ENCODE measurements around the gene FAM216B. TPM values are rescaled to one million over a fixed set of nuclear protein-coding genes. Genes with fewer than 3 reads are reported as not detected.

Gene FAM216B
- polyA plus RNA-seq, 1 of the 3 experiments (the other 2 are of a cell fraction): not detected

DNA sequence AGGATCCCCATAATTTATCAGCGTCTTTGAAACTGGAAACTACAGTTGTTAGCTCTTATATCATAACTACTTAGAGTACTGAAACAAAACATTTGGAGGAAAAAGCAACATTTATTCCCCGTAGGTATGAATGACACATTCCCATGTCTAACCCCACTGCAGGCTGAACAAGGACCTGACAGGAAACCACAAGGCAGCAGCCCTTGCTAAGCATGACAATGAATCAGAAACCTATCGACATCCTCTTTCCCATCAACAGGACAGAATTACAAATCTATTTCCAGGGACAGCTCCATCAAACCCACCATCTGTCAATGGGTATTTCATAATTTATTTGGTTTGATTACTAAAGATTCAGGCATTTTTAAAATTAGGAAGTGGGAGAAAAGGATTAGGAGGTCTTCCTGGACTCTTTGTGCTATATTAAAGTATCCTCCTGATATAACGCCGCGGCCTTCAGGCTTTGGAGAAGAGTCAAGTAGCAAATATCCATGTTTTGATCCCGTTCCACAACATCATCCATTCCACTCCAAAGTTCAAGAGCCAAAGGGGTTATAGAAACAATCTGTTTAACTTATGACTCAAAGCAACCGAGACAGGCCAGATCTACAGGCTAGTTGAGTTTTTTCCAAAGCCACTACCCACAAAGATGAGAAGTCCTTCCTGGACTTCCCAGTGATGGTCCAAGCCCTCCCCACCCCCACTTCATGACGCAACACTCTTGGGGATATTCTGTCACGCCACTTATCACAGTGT lies 51.1 kb downstream of the FAM216B start (continued):
- TF ChIP-seq, protein P1, sequence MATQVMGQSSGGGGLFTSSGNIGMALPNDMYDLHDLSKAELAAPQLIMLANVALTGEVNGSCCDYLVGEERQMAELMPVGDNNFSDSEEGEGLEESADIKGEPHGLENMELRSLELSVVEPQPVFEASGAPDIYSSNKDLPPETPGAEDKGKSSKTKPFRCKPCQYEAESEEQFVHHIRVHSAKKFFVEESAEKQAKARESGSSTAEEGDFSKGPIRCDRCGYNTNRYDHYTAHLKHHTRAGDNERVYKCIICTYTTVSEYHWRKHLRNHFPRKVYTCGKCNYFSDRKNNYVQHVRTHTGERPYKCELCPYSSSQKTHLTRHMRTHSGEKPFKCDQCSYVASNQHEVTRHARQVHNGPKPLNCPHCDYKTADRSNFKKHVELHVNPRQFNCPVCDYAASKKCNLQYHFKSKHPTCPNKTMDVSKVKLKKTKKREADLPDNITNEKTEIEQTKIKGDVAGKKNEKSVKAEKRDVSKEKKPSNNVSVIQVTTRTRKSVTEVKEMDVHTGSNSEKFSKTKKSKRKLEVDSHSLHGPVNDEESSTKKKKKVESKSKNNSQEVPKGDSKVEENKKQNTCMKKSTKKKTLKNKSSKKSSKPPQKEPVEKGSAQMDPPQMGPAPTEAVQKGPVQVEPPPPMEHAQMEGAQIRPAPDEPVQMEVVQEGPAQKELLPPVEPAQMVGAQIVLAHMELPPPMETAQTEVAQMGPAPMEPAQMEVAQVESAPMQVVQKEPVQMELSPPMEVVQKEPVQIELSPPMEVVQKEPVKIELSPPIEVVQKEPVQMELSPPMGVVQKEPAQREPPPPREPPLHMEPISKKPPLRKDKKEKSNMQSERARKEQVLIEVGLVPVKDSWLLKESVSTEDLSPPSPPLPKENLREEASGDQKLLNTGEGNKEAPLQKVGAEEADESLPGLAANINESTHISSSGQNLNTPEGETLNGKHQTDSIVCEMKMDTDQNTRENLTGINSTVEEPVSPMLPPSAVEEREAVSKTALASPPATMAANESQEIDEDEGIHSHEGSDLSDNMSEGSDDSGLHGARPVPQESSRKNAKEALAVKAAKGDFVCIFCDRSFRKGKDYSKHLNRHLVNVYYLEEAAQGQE (IDR thresholded peaks at IDR 0.05; ENCODE audit: low read depth, low read length): 0 out of 2 replicates have a peak, but pooled peaks have one; percentile 28

DNA sequence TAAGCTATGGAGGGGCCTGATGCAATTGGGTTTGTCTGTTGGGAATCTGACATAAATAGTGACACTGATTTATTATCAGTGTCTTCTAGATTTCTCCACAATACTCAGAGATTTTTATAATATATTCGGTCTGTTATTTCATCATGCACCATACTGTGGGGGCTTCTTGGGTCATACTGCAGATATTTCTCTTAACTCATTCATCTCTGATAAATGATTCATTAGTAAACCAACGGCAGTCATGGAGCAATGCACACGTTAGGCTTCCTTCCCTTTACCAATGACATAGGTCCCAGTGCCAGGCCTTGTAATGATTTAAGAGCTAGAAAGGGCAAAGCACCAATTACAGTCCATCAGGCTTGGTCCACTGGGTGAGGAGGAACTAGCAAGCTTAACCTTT lies 53.6 kb downstream of the FAM216B start:
- no peak overlapping the region for H3K9ac ChIP-seq
- ChIA-PET POLR2A (no interaction called here), CTCF (interaction anchor here (1.4 kb wide), 1 partner anchor 10 kb away, joined by 4 read pairs; no protein-coding TSS in a partner anchor)
- H3K36me3 ChIP-seq (replicated peaks in 1 of 2; ENCODE audit: control insufficient read depth in 1 of 2, insufficient read depth in 2 of 2, low read length in 1 of 2): no peaks in the 10 kb centered on the region
- DNase-seq: no peak
- WGBS (ENCODE audit: low lambda C conversion rate): 87% methylated on average over 3 of the region's 3 CpGs
- no peaks in the 10 kb centered on the region for H4K20me1 ChIP-seq (ENCODE audit: insufficient read depth)
- H3K4me2 ChIP-seq: no peak overlapping the region
- no peaks in the 10 kb centered on the region for H3K27me3 ChIP-seq (ENCODE audit: insufficient read depth)
- H3K27ac ChIP-seq (ENCODE audit: low read depth in 2 of 2, low read length in 1 of 2): no peak overlapping the region
- no peak for TF ChIP-seq TCF12 (IDR thresholded peaks at IDR 0.05)
- TF ChIP-seq, protein P2, sequence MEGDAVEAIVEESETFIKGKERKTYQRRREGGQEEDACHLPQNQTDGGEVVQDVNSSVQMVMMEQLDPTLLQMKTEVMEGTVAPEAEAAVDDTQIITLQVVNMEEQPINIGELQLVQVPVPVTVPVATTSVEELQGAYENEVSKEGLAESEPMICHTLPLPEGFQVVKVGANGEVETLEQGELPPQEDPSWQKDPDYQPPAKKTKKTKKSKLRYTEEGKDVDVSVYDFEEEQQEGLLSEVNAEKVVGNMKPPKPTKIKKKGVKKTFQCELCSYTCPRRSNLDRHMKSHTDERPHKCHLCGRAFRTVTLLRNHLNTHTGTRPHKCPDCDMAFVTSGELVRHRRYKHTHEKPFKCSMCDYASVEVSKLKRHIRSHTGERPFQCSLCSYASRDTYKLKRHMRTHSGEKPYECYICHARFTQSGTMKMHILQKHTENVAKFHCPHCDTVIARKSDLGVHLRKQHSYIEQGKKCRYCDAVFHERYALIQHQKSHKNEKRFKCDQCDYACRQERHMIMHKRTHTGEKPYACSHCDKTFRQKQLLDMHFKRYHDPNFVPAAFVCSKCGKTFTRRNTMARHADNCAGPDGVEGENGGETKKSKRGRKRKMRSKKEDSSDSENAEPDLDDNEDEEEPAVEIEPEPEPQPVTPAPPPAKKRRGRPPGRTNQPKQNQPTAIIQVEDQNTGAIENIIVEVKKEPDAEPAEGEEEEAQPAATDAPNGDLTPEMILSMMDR (IDR thresholded peaks at IDR 0.05): no peak
- no peak for TF ChIP-seq CHD2 (IDR thresholded peaks at IDR 0.05; ENCODE audit: low read length, partially characterized antibody)
- TF ChIP-seq RAD21 (IDR thresholded peaks at IDR 0.05; ENCODE audit: low read length): no peak
- TF ChIP-seq, protein P3, sequence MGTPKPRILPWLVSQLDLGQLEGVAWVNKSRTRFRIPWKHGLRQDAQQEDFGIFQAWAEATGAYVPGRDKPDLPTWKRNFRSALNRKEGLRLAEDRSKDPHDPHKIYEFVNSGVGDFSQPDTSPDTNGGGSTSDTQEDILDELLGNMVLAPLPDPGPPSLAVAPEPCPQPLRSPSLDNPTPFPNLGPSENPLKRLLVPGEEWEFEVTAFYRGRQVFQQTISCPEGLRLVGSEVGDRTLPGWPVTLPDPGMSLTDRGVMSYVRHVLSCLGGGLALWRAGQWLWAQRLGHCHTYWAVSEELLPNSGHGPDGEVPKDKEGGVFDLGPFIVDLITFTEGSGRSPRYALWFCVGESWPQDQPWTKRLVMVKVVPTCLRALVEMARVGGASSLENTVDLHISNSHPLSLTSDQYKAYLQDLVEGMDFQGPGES (IDR thresholded peaks at IDR 0.05; ENCODE audit: low read depth, low read length): no peak
- no peak for TF ChIP-seq RFX5 (IDR thresholded peaks at IDR 0.05; ENCODE audit: low read length)
- TF ChIP-seq NFIC (IDR thresholded peaks at IDR 0.05; ENCODE audit: borderline replicate concordance): no peak
- TF ChIP-seq ELF1 (IDR thresholded peaks at IDR 0.05): no peak
- no peak for TF ChIP-seq FOXM1 (IDR thresholded peaks at IDR 0.05; ENCODE audit: low read depth)
- TF ChIP-seq, protein P4, sequence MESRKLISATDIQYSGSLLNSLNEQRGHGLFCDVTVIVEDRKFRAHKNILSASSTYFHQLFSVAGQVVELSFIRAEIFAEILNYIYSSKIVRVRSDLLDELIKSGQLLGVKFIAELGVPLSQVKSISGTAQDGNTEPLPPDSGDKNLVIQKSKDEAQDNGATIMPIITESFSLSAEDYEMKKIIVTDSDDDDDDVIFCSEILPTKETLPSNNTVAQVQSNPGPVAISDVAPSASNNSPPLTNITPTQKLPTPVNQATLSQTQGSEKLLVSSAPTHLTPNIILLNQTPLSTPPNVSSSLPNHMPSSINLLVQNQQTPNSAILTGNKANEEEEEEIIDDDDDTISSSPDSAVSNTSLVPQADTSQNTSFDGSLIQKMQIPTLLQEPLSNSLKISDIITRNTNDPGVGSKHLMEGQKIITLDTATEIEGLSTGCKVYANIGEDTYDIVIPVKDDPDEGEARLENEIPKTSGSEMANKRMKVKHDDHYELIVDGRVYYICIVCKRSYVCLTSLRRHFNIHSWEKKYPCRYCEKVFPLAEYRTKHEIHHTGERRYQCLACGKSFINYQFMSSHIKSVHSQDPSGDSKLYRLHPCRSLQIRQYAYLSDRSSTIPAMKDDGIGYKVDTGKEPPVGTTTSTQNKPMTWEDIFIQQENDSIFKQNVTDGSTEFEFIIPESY (IDR thresholded peaks at IDR 0.05; ENCODE audit: borderline replicate concordance, low read depth): no peak
- no peak for TF ChIP-seq FOSL2 (IDR thresholded peaks at IDR 0.05; ENCODE audit: borderline replicate concordance, low read depth)
- no peak for TF ChIP-seq RCOR1 (IDR thresholded peaks at IDR 0.05; ENCODE audit: low read length)
- TF ChIP-seq, protein P1 (IDR thresholded peaks at IDR 0.05; ENCODE audit: low read depth, low read length): no peak
- TF ChIP-seq MEF2A (IDR thresholded peaks at IDR 0.05; ENCODE audit: borderline replicate concordance, low read depth): no peak
- peaks cover 2 to 17% of the 10 kb centered on the region in 2 experiments; a peak in 2 of 4 replicates for H3K4me1 ChIP-seq (ENCODE audit: control insufficient read depth in 1 of 2, insufficient read depth in 2 of 2, low read depth in 1 of 2, low read length in 1 of 2)
- H2AFZ ChIP-seq (ENCODE audit: low read depth): no peak overlapping the region
- H3K9me2 ChIP-seq: no peaks in the 10 kb centered on the region
- H3K9me3 ChIP-seq: no peaks in the 10 kb centered on the region
- peaks cover 19% of the 10 kb centered on the region for H3F3A ChIP-seq (replicated peaks; ENCODE audit: insufficient read depth)
- H3K79me2 ChIP-seq (ENCODE audit: insufficient read depth): no peaks in the 10 kb centered on the region
- H3K4me3 ChIP-seq (ENCODE audit: low read depth in 2 of 2, low read length in 1 of 2): no peak overlapping the region
